GM18951 (cell line): ENCODE measurements around the gene RDH12.
"Not testable (repeated sequence)": the region's sequence is repeated elsewhere in the genome, so short reads cannot be mapped to it uniquely, and the experiment has no call there.

ENCODE experiments used
- POLR2A ChIP-seq: IDR thresholded peaks from 4 replicates; pipeline ENCODE4 v1.6.1; 2011; ENCODE audit warnings: mild to moderate bottlenecking; ENCODE audit not compliant: insufficient read length, insufficient read depth; ENCODE audit errors: extremely low read depth
- in situ Hi-C: fragments of 300-500 bp; cut with MboI; formaldehyde crosslinking; loops from one replicate; pipeline ENCODE4 v1.12.0; 2022; ENCODE audit warnings: low sequenced_read_pairs, mixed read lengths, inconsistent platforms; ENCODE audit not compliant: unreplicated experiment

Gene RDH12

DNA sequence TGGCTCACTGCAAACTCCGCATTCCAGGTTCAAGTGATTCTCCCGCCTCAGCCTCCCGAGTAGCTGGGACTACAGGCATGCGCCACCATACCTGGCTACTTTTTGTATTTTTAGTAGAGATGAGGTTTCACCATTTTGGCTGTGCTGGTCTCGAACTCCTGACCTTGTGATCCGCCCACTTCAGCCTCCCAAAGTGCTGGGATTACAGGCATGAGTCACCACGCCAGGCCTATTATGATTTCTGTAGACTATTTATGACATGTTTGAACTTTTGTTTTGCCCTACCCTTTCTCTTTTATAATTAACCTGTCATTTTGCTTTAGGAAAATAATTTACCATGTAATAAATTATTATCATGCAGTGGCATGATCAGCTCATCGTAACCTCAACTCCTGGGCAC lies at the start of gene RDH12:
Gene RDH12, plus strand, starts transcription at position 395 of the 400 bp plus-strand sequence. CDS start 20,757 bp downstream, outside the sequence.
- in situ Hi-C loops = not testable (repeated sequence)

- in situ Hi-C loops = no loop called here
- TF ChIP-seq POLR2A = no peak
Measured at GRCh38 chr14:67652189-67652588, 49.5 kb upstream of the RDH12 start.

GRCh38 chr14:67653651-67654280 lies 47.9 kb upstream of the RDH12 start:
- in situ Hi-C loops = no loop called here
- no peak for TF ChIP-seq POLR2A

DNA sequence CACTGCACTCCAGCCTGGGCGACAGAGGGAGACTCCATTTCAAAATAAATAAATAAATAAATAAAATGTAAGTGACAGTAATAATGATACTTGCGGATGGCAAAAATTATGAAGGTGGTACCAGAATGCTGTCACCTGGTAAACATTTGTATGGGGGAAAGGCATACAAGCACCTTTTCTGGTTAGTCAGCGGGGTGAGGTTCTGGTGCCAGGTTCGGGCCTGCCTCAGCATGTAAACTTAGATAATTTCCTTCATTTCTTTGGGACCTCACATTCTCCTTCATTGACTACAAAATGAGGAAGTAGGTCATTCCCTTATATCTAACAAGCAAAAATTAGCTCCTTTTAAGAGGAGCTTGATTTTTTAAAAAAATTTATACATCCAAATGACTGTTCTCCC lies 38.1 kb upstream of the RDH12 start:
- in situ Hi-C loops = loop anchor here (10.0 kb wide), 1 partner anchor 79 kb away; no protein-coding TSS in a partner anchor
- no peak for TF ChIP-seq POLR2A

DNA sequence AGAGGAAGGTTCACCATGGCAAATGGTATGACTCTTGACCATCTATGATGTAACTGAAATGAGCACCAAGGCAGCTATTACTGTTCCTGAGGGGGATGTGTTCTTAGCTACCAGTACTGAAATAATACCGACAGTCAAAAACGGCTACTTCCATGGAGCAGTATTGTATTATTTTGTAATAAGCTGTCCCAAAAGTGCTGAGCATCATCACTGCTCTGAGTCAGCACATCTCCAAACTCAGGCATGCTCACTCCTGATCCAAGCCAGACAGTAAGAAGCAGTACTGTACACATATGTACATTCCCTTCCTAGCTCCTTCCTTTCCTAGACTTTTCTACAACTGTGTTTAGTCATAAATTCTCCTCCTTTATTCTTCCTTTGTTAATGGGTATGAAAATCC lies 35.8 kb upstream of the RDH12 start:
- in situ Hi-C loops = loop anchor here (10.0 kb wide), 1 partner anchor 81 kb away; no protein-coding TSS in a partner anchor
- TF ChIP-seq POLR2A = no peak

DNA sequence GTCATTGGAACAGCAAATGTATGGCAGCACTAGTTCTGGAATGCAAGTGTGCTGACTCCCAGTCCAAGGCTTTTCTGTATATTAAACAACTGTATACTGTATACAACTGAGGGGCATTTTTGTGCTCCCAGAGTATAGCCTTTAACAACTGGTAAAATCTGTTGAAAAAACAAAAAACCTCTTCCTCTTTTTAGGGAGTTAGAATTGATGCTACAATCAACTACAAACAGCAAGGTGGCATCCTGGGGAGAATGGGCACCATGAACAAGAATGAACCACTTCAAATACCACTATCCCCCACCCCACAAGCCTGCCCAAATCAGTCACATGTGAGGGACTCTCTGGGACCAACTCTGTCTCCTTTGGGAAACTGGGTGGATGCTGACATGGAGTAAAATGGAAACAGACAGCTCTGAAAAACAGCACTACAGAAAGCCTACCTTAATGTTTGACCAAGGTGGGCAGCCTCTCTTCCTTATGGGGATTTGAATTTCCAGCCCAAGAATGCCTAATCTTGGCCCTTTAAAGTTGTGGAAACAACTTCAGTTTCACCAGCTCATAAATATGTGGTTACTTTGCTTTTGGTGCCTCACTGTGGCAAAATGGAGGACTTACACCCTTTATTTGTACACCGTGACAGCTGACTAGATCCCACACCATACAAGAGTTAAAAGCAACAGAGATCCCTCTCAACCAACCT lies 34.8 kb upstream of the RDH12 start:
- no peak for TF ChIP-seq POLR2A
- in situ Hi-C loops = loop anchor here (10.0 kb wide), 1 partner anchor 82 kb away; no protein-coding TSS in a partner anchor

DNA sequence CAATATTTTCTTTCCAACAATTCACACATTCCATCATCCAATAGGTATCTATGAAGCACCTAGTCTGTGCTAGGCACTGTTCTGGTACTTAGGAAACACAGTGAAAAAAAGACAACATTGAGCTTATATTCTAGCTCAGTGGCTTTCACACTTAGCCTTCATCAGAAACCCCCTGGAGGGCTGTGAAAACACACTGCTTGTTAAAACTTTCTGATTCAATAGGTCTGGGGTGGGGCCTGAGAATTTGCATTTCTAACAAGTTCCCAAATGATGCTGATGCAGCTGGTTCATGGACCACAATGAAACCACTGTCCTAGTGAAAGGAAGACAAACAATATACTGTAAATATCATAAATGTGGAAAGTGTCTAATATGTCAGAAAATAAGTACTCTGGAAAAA lies 33.1 kb upstream of the RDH12 start:
- TF ChIP-seq POLR2A = no peak
- in situ Hi-C loops = loop anchor here (10.0 kb wide), 1 partner anchor 84 kb away; no protein-coding TSS in a partner anchor

DNA sequence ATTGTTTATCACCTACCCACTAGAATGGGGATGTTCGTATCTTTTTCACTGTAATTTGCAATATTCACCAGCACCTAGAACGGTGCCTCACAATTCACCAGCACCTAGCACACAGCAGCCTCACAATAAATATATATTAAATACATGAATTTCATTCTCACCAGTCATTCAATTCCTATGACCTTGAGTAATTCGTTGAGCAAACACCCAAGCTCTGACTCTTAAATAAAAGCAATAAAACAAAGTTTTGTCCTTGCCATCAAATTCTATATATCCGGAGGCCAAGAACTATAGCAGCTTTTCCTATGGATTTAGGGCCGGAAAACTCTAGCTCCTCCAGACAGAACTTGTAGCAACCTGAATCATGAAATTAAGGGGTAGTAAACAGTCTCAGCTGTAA lies 28.2 kb upstream of the RDH12 start:
- no peak for TF ChIP-seq POLR2A
- in situ Hi-C loops = no loop called here

- in situ Hi-C loops = no loop called here
- no peak for TF ChIP-seq POLR2A
Measured at GRCh38 chr14:67674139-67674479, 27.6 kb upstream of the RDH12 start.

- in situ Hi-C loops = no loop called here
- peak; percentile 83 for TF ChIP-seq POLR2A
Measured at GRCh38 chr14:67674480-67675218, 27.0 kb upstream of the RDH12 start, which contains the start of gene VTI1B. VTI1B (minus strand) TSS chr14:67674632; CDS start chr14:67674489, 143 bp downstream.

- no peak for TF ChIP-seq POLR2A
- in situ Hi-C loops = no loop called here
Measured at GRCh38 chr14:67675219-67675582, 26.5 kb upstream of the RDH12 start.

GRCh38 chr14:67679006-67679405 lies 22.7 kb upstream of the RDH12 start:
- TF ChIP-seq POLR2A = no peak
- in situ Hi-C loops = no loop called here

DNA sequence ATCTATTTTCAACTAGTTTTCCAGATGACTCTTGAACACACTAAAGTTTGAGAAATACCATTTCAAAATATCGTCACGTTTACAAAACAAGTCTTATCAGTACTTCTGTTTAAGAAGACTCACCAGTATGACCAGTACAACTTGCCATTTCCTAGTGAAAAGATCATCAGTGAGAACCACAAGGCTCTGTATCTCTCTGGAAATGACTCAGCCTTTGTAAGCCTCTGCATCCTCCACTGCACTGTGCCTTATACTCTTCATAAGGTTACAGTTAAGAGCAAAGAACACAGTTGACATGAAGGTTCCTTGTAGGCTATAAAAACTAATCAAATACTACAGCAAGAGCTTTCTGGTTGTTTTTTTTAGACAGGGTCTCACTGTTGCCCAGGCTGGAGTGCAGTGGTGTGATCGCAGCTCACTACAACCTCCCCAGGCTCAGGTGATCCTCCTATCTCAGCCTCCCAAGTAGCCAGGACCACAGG lies 21.5 kb upstream of the RDH12 start:
- TF ChIP-seq POLR2A = no peak
- in situ Hi-C loops = no loop called here
